NCI-H446 (cell line): ENCODE data around the gene NLRP13.
"Not testable (repeated sequence)": the region's sequence is repeated elsewhere in the genome, so short reads cannot be mapped to it uniquely, and the experiment has no call there.

Experiments used
- DNase-seq, 2 experiments: peaks; one replicate each; lab custom pipeline; 2025; lab: John Stamatoyannopoulos, UW

The NLRP13 gene

DNA sequence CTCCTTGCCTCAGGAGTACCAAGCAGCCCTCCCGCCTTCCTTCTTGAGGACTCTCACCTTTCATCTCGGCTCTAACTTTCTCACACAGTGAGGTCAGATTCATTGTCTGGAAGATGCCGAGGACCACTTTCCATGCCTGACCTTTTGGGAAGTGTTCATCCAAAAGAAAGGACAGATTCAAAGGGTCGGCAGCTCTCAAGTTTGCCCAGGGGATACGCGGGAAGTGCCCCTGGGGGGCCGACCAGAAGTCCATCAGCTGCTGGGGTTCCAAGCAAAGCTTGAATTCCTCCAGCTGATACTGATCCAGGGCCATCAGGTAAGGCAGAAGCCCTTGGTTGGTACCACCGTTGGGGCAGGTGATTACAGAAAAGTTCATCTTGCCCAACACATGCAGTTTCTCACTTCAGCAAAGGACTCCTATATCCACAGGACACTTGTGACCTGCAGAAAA, at the start of gene NLRP13:
Gene NLRP13, minus strand, starts transcription at position 401 of the 451 bp plus-strand sequence. Its CDS starts 25 bp downstream, at position 376.
- DNase-seq: no peak

DNA sequence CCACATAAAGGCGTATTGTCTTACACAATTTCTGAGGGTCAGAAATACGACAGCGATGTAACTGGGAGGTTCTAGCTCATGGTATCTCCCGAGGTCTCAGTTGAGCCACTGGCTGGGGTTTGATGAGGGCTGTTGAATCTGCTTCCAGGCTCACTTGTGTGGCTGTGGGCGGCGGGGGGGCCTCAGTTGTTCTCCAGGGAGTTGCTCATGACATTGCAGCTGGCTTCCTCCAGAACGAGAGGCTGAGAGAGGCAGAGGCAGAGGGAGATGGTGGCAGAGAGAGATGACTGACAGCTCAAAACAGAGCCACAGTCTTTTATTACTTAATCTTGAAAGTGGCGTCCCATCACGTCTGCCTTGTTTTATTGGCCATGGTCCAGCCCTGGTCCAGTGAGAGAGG, 48.3 kb upstream of the NLRP13 start:
- DNase-seq: no peak

- no peak for DNase-seq
These were observed 41.8 kb upstream of the NLRP13 start for GRCh38 chr19:55973982-55974381.

- no peak for DNase-seq
These were observed 30.1 kb upstream of the NLRP13 start for GRCh38 chr19:55962186-55962585.

GRCh38 chr19:55959996-55960675, 28.0 kb upstream of the NLRP13 start:
- no peak for DNase-seq

- DNase-seq: no peak
These were observed 26.2 kb upstream of the NLRP13 start for GRCh38 chr19:55958356-55958755.

DNA sequence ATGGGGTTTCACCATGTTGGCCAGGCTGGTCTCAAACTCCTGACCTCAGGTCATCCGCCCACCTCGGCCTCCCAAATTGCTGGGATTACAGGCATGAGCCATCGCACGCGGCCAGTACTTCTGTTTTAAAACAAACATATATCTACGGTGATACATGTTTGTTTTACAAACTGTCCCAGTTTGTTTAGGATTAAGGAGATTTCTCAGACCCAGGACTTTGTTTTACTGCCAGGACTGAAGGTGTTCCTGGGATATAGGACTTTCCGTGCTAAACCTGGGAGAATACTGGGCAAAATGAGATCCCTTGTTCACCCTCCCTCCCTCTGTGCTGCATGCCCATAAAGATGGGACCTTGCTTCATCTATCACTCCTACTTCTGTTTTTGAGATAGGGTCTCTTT, 24.3 kb upstream of the NLRP13 start:
- no peak for DNase-seq

DNA sequence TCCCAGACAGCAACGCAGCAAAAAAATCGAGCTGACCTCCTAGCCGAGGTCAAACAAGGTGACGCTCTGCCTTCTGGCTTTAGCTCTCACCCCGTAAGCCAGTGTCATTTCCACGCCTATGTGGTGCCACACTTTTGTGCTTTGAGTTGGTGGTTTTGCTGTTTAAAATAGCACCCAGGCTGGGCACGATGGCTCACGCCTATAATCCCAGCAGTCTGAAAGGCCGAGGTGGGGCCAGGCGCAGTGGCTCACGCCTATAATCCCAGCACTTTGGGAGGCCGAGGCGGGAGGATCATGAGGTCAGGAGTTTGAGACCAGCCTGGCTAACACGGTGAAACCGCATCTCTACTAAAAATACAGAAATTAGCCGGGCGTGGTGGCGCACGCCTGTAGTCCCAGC, 18.4 kb upstream of the NLRP13 start:
- DNase-seq: not testable (repeated sequence)

GRCh38 chr19:55947532-55947931, 15.4 kb upstream of the NLRP13 start, which contains the start of gene NLRP8:
Gene NLRP8, plus strand, starts transcription at chr19:55947832.
- no peak for DNase-seq

GRCh38 chr19:55940306-55940705, 8.2 kb upstream of the NLRP13 start:
- no peak for DNase-seq

DNA sequence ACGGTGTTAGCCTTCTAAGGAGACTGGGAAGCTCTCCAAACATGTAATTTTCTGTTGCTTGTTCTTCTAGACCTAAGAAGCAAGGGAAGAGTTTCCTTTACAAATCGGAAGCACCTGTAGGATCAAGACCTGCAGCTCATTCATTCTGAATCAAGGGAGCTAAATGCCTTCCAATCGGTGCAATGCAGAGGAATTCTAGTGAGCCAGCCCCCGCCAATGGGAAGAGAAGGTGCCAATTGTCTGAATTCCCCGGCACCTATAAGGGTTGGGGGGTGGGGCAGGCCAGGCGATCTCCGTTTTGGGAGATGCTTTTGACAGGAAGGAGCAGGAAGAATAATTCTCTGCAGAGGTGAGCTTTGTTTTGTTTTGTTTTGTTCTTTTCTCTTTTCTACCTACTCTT, 7.1 kb upstream of the NLRP13 start:
- DNase-seq: no peak

- no peak for DNase-seq
These were observed 3.1 kb upstream of the NLRP13 start for GRCh38 chr19:55935206-55935605.

GRCh38 chr19:55930996-55931515, 1.1 kb downstream of the NLRP13 start:
- DNase-seq: no peak

GRCh38 chr19:55929258-55929657, 2.9 kb downstream of the NLRP13 start:
- not testable (repeated sequence) for DNase-seq

DNA sequence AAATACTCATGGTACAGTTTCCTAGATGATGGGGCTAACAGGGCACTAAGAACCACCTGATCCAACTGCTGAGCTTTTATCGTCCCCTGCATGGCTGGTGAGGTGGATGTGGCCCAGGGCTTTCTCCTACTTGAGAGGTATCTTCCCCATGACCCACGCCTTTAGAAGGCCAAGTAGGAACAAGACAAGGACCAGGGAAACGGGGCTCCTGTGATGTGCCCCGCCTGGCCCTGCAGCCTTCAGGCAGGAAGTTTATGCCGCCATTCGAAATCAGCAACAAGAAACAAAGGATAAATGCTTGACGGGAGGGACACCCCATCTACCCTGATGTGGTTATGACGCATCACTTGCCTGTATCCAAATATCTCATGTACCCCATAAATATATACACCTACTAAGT, 4.1 kb downstream of the NLRP13 start:
- DNase-seq: no peak

- DNase-seq: no peak
These were observed 8.6 kb downstream of the NLRP13 start for GRCh38 chr19:55923556-55923955.

DNA sequence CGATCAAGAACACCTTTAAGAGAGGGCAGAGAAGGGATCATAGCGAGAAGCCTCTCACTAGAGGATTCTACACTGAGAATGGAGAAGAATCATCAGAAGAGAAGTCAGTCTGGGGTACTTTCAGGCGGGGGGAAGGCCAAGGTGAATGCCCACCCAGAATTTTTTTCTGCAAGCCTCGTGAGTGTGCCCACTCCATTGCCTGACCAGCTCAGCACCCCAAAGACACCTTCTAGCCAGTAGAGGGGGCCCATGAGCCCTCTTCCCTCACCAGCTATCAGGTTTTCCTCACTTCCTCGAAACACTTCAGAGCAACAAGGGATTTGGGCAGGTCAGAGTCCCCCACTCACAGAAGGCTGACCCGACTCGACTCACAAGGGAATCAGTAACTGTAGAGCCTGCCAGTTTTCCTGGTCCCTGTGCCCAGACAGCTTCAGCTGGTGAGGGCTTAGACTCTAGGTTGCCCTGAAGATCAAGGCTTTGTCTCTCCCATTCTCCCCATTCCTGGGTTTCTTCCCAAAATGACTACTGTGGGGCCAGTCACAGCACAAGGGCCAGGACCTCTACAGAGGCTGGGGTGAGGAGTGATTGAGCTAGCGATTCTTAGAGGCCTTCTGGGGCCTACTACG, 18.4 kb downstream of the NLRP13 start:
- DNase-seq: peak in 1 of 2 experiments; percentile 13

GRCh38 chr19:55912916-55913315, 19.2 kb downstream of the NLRP13 start:
- DNase-seq: no peak

- DNase-seq: no peak
These were observed 22.3 kb downstream of the NLRP13 start for GRCh38 chr19:55909801-55910200.

GRCh38 chr19:55907746-55908145, 24.4 kb downstream of the NLRP13 start:
- no peak for DNase-seq

DNA sequence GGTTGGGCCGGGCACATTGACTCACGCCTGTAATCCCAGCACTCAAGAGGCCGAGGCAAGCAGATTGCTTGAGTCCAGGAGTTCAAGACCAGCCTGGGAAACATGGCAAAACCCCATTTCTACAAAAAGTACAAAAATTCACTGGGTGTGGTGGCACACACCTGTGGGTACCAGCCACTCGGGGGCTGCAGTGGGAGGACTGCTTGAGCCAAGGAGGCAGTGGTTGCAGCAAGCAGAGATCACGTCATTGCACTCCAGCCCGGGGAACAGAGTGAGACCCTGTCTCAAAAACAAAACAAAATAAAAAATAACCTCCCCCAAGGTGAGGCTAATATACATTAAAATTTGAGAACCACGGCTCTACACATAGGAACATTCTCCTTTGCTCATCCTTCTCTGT, 24.9 kb downstream of the NLRP13 start:
- no peak for DNase-seq

GRCh38 chr19:55902080-55902751, 29.9 kb downstream of the NLRP13 start:
- DNase-seq: no peak
